WI38 (cell line): ENCODE measurements around the gene GPHA2.

ENCODE experiments used
- H3K4me3 ChIP-seq: 2 replicates; pipeline ENCODE4 v1.5.1; 2011; ENCODE audit warnings: low read depth, mild to moderate bottlenecking, control low read depth, low read length
- TF ChIP-seq, protein P1 (sequence below): IDR thresholded peaks from 2 replicates; pipeline ENCODE4 v1.5.1; 2012; ENCODE audit warnings: low read depth, mild to moderate bottlenecking, control low read depth, low read length

GPHA2 gene

DNA sequence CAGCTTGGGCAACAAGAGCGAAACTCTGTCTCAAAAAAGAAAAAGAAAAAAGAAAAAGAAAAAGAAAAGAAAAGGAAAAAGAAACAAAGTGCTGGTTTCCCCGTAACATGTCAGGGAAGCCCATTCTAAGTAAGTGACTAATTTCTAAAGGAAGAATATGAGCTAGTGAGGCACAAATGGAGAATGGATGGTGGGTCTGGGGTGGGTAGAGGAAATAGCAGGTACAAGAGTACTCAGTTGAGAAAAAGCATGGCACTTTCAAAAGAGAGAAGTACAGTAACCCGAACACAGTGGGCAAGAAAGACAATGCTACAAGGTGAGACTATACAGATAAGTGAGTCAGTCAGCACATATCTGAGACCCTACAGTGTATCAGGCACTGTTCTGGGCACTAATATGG, 31.7 kb upstream of the GPHA2 start:
- TF ChIP-seq, protein P1, sequence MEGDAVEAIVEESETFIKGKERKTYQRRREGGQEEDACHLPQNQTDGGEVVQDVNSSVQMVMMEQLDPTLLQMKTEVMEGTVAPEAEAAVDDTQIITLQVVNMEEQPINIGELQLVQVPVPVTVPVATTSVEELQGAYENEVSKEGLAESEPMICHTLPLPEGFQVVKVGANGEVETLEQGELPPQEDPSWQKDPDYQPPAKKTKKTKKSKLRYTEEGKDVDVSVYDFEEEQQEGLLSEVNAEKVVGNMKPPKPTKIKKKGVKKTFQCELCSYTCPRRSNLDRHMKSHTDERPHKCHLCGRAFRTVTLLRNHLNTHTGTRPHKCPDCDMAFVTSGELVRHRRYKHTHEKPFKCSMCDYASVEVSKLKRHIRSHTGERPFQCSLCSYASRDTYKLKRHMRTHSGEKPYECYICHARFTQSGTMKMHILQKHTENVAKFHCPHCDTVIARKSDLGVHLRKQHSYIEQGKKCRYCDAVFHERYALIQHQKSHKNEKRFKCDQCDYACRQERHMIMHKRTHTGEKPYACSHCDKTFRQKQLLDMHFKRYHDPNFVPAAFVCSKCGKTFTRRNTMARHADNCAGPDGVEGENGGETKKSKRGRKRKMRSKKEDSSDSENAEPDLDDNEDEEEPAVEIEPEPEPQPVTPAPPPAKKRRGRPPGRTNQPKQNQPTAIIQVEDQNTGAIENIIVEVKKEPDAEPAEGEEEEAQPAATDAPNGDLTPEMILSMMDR: no peak
- H3K4me3 ChIP-seq: no peak overlapping the region

DNA sequence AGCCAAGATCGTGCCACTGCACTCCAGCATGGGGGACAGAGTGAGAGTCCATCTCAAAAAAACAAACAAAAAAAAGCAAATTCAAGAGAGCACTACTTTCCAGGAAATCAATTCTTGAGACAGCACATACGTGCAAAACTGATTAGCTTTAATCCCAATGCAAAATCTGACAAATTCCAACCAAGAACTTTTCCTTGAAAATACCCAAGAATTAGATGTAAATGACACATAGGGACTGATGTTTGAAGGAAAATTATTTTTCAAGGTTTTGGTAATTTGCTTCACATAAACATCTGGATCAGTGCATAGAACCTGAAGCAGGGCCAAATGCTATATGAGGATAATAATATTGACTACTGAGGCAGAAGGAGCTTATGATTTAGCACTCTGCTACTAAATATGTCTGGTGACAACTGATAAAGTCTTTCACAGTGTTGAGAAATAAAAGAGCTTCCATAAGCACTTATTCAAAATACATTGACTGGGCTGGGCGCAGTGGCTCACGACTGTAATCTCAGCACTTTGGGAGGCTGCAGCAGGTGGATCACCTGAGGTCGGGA, 27.5 kb upstream of the GPHA2 start:
- H3K4me3 ChIP-seq: no peak overlapping the region
- TF ChIP-seq, protein P1: no peak

DNA sequence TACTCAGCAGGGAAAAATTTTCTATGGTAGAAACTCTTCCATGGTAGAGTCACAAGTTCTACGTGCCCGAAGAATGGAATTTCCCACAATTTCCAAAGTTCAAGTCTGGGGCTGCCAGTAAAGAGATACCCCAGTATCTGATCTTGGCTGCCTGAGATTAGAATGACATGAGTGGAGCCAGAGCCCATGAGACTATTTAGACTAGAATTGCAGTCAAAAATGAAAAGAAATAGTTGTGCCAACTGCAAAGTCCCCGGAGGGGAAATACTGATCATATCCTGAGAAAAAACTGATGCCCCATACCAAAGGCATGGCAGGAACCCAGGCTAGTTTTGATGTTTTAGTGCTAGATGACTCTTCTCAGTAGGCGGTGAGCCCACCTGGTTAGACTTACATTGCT, 25.0 kb upstream of the GPHA2 start:
- no peak overlapping the region for H3K4me3 ChIP-seq
- TF ChIP-seq, protein P1: no peak

DNA sequence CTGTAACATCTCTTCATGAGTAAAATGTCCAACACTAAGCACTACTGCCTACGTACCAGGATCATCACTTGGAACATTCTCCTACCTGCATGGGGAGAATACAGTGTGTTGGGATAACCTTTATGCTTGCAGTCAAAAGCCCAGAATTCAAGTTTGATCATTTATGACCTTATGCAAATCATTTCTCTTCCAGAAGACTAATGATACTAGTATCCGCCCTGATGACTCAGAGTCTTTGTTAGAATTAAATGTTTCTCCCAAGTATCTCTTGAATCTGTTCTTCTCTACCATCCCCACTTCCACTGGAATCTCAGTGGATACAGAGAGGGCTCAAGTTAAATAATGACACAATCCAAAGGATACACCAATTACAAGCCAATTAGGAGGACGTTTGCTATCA, 23.8 kb upstream of the GPHA2 start:
- H3K4me3 ChIP-seq: no peak overlapping the region
- TF ChIP-seq, protein P1: no peak

DNA sequence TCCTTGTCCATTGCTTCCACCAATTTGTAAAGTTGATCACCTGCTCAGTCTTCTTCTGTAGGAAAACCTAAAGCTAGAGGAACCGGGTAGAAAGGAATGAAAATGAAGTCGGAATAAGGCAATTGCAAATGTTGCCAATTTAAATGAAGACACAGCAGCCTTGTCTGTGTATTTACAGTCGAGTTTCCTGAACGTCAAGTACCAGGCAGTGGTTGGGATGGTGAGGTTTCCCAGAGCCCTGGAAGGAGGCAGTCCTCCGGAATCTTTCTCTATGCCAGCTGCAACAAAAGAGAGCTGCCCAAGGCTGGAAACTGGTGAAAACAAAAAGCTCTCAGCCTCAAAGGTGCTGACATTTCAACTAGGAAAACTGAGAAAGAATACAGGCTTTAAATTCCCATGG, 18.5 kb upstream of the GPHA2 start:
- no peak overlapping the region for H3K4me3 ChIP-seq
- TF ChIP-seq, protein P1: no peak

DNA sequence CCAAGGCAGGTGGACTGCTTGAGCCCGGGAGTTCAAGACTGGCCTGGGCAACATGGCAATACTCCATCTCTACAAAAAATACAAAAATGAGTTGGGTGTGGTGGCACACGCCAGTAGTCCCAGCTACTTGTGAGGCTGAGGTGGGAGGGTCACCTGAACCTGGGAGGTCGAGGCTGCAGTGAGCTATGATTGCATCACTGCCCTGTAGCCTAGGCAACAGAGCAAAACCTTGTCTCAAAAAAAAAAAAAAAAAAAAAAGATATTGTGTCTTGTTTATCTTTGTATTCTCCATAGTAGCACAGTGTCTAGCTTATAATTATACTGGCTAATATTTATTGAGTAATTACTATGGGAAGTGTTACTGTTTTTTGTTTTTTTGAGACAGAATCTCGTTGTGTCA, 15.8 kb upstream of the GPHA2 start:
- H3K4me3 ChIP-seq: no peak overlapping the region
- TF ChIP-seq, protein P1: no peak

DNA sequence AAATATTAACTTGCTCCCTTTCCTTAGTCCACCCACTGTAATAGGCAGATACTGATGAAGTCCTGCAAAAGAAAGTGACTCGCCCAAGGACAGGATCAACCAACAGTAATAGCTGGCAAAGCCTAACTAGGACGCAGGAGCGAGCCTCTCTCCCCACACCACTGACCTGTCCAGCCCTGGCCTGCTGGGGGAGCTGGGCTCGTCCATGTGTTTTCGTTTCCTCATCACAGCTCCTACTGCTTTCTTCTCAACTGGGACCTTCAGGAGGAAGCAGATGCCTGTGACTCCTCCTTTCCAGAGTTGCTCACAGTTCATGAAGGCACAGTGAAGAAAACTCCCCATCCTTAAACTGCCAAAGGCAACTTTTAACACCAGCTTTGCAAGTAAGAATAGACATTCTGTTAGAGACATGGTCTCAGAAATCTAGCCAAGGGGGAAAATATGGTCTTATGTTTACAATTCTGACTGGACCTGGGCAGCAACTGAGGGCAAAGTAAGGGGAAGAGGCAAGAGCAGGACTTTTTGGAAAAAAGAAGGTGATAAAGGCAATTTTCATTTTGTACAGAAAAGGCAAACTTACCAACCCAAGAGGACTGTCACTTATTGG, 11.6 kb upstream of the GPHA2 start:
- H3K4me3 ChIP-seq: no peak overlapping the region
- TF ChIP-seq, protein P1: no peak
